ENCODE measurements around the gene HERC4. TPM values are rescaled to one million over a fixed set of nuclear protein-coding genes. Genes with fewer than 3 reads are reported as not detected.
"Not testable (repeated sequence)": the region's sequence is repeated elsewhere in the genome, so short reads cannot be mapped to it uniquely, and the experiment has no call there.

The HERC4 gene
- polyA plus RNA-seq, 4 donors, result 13.5 to 40.5 (median 30.7) TPM

GRCh38 chr10:68077026-68077425 lies 1.9 kb upstream of the HERC4 start:
- peaks cover 0 to 5% (median 3%) of the 10 kb centered on the region in 3 donors for H3K4me1 ChIP-seq (ENCODE audit: control insufficient read depth in 3 of 3, insufficient read depth in 2 of 3, low read depth in 1 of 3, low read length in 2 of 3)
- DNase-seq (no peak), FAIRE-seq (no peak)
- WGBS, 3 donors, result 97 to 100% (median 98%) methylated on average over 5 of the region's 5 CpGs
- no peaks in the 10 kb centered on the region for H3K27me3 ChIP-seq (ENCODE audit: control insufficient read depth in 3 of 3, insufficient read depth in 3 of 3, low read length in 3 of 3)
- no peak overlapping the region for H3K4me3 ChIP-seq (ENCODE audit: low read depth in 1 of 3, low read length in 3 of 3)
- no peak overlapping the region for H3K27ac ChIP-seq (ENCODE audit: low read depth in 1 of 3, low read length in 2 of 3)
- H3K9me3 ChIP-seq (ENCODE audit: control insufficient read depth in 2 of 2, insufficient read depth in 1 of 2, low read depth in 1 of 2, low read length in 1 of 2), result no peaks in the 10 kb centered on the region
- no peaks in the 10 kb centered on the region for H3K36me3 ChIP-seq (ENCODE audit: control insufficient read depth in 3 of 3, insufficient read depth in 2 of 3, low read depth in 1 of 3, low read length in 3 of 3)

- not testable (repeated sequence) for H3K27ac ChIP-seq (ENCODE audit: low read depth in 1 of 3, low read length in 2 of 3); DNase-seq
- WGBS, 3 donors, result 94 to 97% (median 95%) methylated on average over 15 of the region's 15 CpGs
These were observed 998 bp upstream of the HERC4 start for GRCh38 chr10:68076081-68076480.

GRCh38 chr10:68075550-68076004 lies 494 bp upstream of the HERC4 start:
- no peaks in the 10 kb centered on the region for H3K27me3 ChIP-seq (ENCODE audit: control insufficient read depth in 3 of 3, insufficient read depth in 3 of 3, low read length in 3 of 3)
- no peaks in the 10 kb centered on the region for H3K9me3 ChIP-seq (ENCODE audit: control insufficient read depth in 2 of 2, insufficient read depth in 1 of 2, low read depth in 1 of 2, low read length in 1 of 2)
- H3K36me3 ChIP-seq (ENCODE audit: control insufficient read depth in 3 of 3, insufficient read depth in 2 of 3, low read depth in 1 of 3, low read length in 3 of 3), result no peaks in the 10 kb centered on the region
- H3K27ac ChIP-seq (ENCODE audit: low read depth in 1 of 3, low read length in 2 of 3), result peak overlapping the region in 2 of 3 donors; percentile 41 to 63
- 28 to 30% (median 30%) methylated on average over 3 of the region's 3 CpGs for WGBS, 3 donors
- FAIRE-seq (no peak), DNase-seq (peak in 1 of 2 donors; percentile 11)
- peaks cover 0 to 10% (median 3%) of the 10 kb centered on the region in 3 donors for H3K4me1 ChIP-seq (ENCODE audit: control insufficient read depth in 3 of 3, insufficient read depth in 2 of 3, low read depth in 1 of 3, low read length in 2 of 3)
- peak overlapping the region in 2 of 3 donors; percentile 8 to 94 for H3K4me3 ChIP-seq (ENCODE audit: low read depth in 1 of 3, low read length in 3 of 3)

More at GRCh38 chr10:68076081-68076480, 998 bp upstream of the HERC4 start:
- not testable (repeated sequence) for H3K4me1 ChIP-seq (ENCODE audit: control insufficient read depth in 3 of 3, insufficient read depth in 2 of 3, low read depth in 1 of 3, low read length in 2 of 3); H3K36me3 ChIP-seq (ENCODE audit: control insufficient read depth in 3 of 3, insufficient read depth in 2 of 3, low read depth in 1 of 3, low read length in 3 of 3); FAIRE-seq; H3K4me3 ChIP-seq (ENCODE audit: low read depth in 1 of 3, low read length in 3 of 3); H3K27me3 ChIP-seq (ENCODE audit: control insufficient read depth in 3 of 3, insufficient read depth in 3 of 3, low read length in 3 of 3); H3K9me3 ChIP-seq (ENCODE audit: control insufficient read depth in 2 of 2, insufficient read depth in 1 of 2, low read depth in 1 of 2, low read length in 1 of 2)

GRCh38 chr10:68074031-68074774 lies 880 bp downstream of the HERC4 start:
- DNase-seq (peak in 1 of 2 donors; percentile 33), FAIRE-seq (no peak)
- peaks cover 0 to 8% (median 0%) of the 10 kb centered on the region in 3 donors for H3K36me3 ChIP-seq (ENCODE audit: control insufficient read depth in 3 of 3, insufficient read depth in 2 of 3, low read depth in 1 of 3, low read length in 3 of 3)
- peaks cover 0 to 10% (median 3%) of the 10 kb centered on the region in 3 donors for H3K4me1 ChIP-seq (ENCODE audit: control insufficient read depth in 3 of 3, insufficient read depth in 2 of 3, low read depth in 1 of 3, low read length in 2 of 3)
- peak overlapping the region; percentile 89 to 100 (median 94) for H3K27ac ChIP-seq (ENCODE audit: low read depth in 1 of 3, low read length in 2 of 3)
- WGBS, 3 donors, result 1% methylated on average over 25 to 27 of the region's 27 CpGs
- peak overlapping the region; percentile 67 to 94 (median 85) for H3K4me3 ChIP-seq (ENCODE audit: low read depth in 1 of 3, low read length in 3 of 3)
- no peaks in the 10 kb centered on the region for H3K27me3 ChIP-seq (ENCODE audit: control insufficient read depth in 3 of 3, insufficient read depth in 3 of 3, low read length in 3 of 3)
- H3K9me3 ChIP-seq (ENCODE audit: control insufficient read depth in 2 of 2, insufficient read depth in 1 of 2, low read depth in 1 of 2, low read length in 1 of 2), result no peaks in the 10 kb centered on the region

GRCh38 chr10:68073631-68074030 lies 1.5 kb downstream of the HERC4 start:
- H3K27ac ChIP-seq (ENCODE audit: low read depth in 1 of 3, low read length in 2 of 3), result peak overlapping the region in 1 of 3 donors; percentile 94
- 3 to 7% (median 7%) methylated on average over 3 of the region's 3 CpGs for WGBS, 3 donors

GRCh38 chr10:68067508-68067907 lies 7.6 kb downstream of the HERC4 start:
- Histone ChIP-seq H3K36me3 (ENCODE audit: control insufficient read depth in 3 of 3, insufficient read depth in 2 of 3, low read depth in 1 of 3, low read length in 3 of 3) (peaks cover 0 to 28% (median 3%) of the 10 kb centered on the region in 3 donors), H3K4me3 (ENCODE audit: low read depth in 1 of 3, low read length in 3 of 3) (no peak overlapping the region), H3K4me1 (ENCODE audit: control insufficient read depth in 3 of 3, insufficient read depth in 2 of 3, low read depth in 1 of 3, low read length in 2 of 3) (peaks cover 0 to 5% (median 0%) of the 10 kb centered on the region in 3 donors), H3K27ac (ENCODE audit: low read depth in 1 of 3, low read length in 2 of 3) (no peak overlapping the region), H3K9me3 (ENCODE audit: control insufficient read depth in 2 of 2, insufficient read depth in 1 of 2, low read depth in 1 of 2, low read length in 1 of 2) (no peaks in the 10 kb centered on the region), H3K27me3 (ENCODE audit: control insufficient read depth in 3 of 3, insufficient read depth in 3 of 3, low read length in 3 of 3) (no peaks in the 10 kb centered on the region)
- FAIRE-seq (no peak), DNase-seq (no peak)
- WGBS, 3 donors, result 61 to 76% (median 73%) methylated on average over 3 of the region's 3 CpGs

More at GRCh38 chr10:68073631-68074030, 1.5 kb downstream of the HERC4 start:
- H3K27me3 ChIP-seq (ENCODE audit: control insufficient read depth in 3 of 3, insufficient read depth in 3 of 3, low read length in 3 of 3), result no peaks in the 10 kb centered on the region
- FAIRE-seq (no peak), DNase-seq (no peak)
- peaks cover 0 to 10% (median 3%) of the 10 kb centered on the region in 3 donors for H3K4me1 ChIP-seq (ENCODE audit: control insufficient read depth in 3 of 3, insufficient read depth in 2 of 3, low read depth in 1 of 3, low read length in 2 of 3)
- no peaks in the 10 kb centered on the region for H3K9me3 ChIP-seq (ENCODE audit: control insufficient read depth in 2 of 2, insufficient read depth in 1 of 2, low read depth in 1 of 2, low read length in 1 of 2)
- H3K4me3 ChIP-seq (ENCODE audit: low read depth in 1 of 3, low read length in 3 of 3), result peak overlapping the region in 2 of 3 donors; percentile 67 to 85
- peaks cover 0 to 8% (median 0%) of the 10 kb centered on the region in 3 donors for H3K36me3 ChIP-seq (ENCODE audit: control insufficient read depth in 3 of 3, insufficient read depth in 2 of 3, low read depth in 1 of 3, low read length in 3 of 3)

- H3K27me3 ChIP-seq (ENCODE audit: control insufficient read depth in 3 of 3, insufficient read depth in 3 of 3, low read length in 3 of 3), result no peaks in the 10 kb centered on the region
- no peak overlapping the region for H3K27ac ChIP-seq (ENCODE audit: low read depth in 1 of 3, low read length in 2 of 3)
- no peak for DNase-seq
- WGBS, 3 donors, result 66 to 86% (median 81%) methylated on average over 4 of the region's 4 CpGs
- H3K36me3 ChIP-seq (ENCODE audit: control insufficient read depth in 3 of 3, insufficient read depth in 2 of 3, low read depth in 1 of 3, low read length in 3 of 3), result peaks cover 0 to 28% (median 3%) of the 10 kb centered on the region in 3 donors
- peaks cover 0 to 5% (median 0%) of the 10 kb centered on the region in 3 donors for H3K4me1 ChIP-seq (ENCODE audit: control insufficient read depth in 3 of 3, insufficient read depth in 2 of 3, low read depth in 1 of 3, low read length in 2 of 3)
- FAIRE-seq, result no peak
- no peaks in the 10 kb centered on the region for H3K9me3 ChIP-seq (ENCODE audit: control insufficient read depth in 2 of 2, insufficient read depth in 1 of 2, low read depth in 1 of 2, low read length in 1 of 2)
- no peak overlapping the region for H3K4me3 ChIP-seq (ENCODE audit: low read depth in 1 of 3, low read length in 3 of 3)
These were observed 8.1 kb downstream of the HERC4 start for GRCh38 chr10:68067029-68067428.

GRCh38 chr10:68053553-68053952 lies 21.5 kb downstream of the HERC4 start:
- no peak for FAIRE-seq
- no peak for DNase-seq
- WGBS, 3 donors, result 94 to 97% (median 96%) methylated on average over 3 of the region's 3 CpGs
- H3K36me3 ChIP-seq (ENCODE audit: control insufficient read depth in 3 of 3, insufficient read depth in 2 of 3, low read depth in 1 of 3, low read length in 3 of 3), result peaks cover 0 to 13% (median 6%) of the 10 kb centered on the region in 3 donors
- no peak overlapping the region for H3K27ac ChIP-seq (ENCODE audit: low read depth in 1 of 3, low read length in 2 of 3)
- H3K4me3 ChIP-seq (ENCODE audit: low read depth in 1 of 3, low read length in 3 of 3), result no peak overlapping the region
- H3K9me3 ChIP-seq (ENCODE audit: control insufficient read depth in 2 of 2, insufficient read depth in 1 of 2, low read depth in 1 of 2, low read length in 1 of 2), result no peaks in the 10 kb centered on the region
- no peaks in the 10 kb centered on the region for H3K4me1 ChIP-seq (ENCODE audit: control insufficient read depth in 3 of 3, insufficient read depth in 2 of 3, low read depth in 1 of 3, low read length in 2 of 3)
- H3K27me3 ChIP-seq (ENCODE audit: control insufficient read depth in 3 of 3, insufficient read depth in 3 of 3, low read length in 3 of 3), result no peaks in the 10 kb centered on the region
